Stimulated activated CD4-positive, alpha-beta T cell treated with anti-CD3 and anti-CD28 coated beads, TNF-alpha, amount 100 ng/mL, for 48 hours (primary cell): ENCODE measurements around the gene BRIP1.
"Not testable (repeated sequence)": the region's sequence is repeated elsewhere in the genome, so short reads cannot be mapped to it uniquely, and the experiment has no call there.

Source experiments
- DNase-seq, 3 donors: peaks; one replicate each; pipeline ENCODE4 v3.0.0-alpha.2; 2020; ENCODE audit warnings: low read depth in 3 of 3

BRIP1 gene

DNA sequence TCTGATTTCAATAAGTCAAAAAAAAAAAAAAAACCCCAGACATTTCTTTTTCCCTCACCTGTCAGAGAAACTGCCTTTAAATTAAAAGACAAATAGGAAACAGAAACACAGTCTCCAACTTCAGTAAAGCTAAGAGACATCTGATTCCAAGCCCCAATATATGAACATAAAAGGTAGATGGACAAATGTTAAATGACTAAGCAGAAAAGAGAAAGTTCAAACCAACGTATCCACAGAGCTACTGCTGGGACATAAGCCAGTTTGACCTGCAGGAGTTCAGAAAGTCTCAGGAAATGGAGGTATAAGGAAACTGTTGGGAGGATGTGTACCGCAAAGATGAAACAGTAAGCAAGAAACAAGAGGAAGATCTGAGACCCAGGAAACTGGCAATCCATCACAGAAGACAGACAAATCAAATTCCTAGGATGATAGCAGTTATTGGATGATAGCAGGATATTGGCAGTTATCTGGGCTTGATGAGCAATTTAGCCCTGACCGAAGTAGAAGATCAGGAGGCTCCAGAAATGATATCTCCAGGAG lies 135.0 kb downstream of the BRIP1 start:
- no peak for DNase-seq

- not testable (repeated sequence) for DNase-seq
Observed at GRCh38 chr17:61727798-61728197, 135.5 kb downstream of the BRIP1 start.

- no peak for DNase-seq
Observed at GRCh38 chr17:61726977-61727376, 136.4 kb downstream of the BRIP1 start.

DNA sequence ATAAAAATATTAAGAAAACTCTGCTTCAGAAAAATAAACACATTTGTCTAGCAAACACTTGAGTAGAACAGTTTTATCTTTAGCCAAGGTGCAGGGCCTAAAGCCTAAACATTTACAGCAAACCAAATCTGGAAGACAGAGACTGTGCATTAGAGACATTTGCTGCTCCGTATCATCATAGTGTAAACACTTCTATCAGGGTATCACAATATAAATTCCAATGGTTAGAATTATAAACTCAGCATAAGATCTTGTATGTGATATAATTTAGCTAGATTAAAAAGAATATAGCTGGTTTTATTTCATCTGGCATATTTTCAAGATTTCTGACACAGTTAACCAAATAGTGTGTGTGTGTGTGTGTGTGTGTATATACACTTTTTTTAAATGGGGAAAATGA lies 138.6 kb downstream of the BRIP1 start:
- no peak for DNase-seq

GRCh38 chr17:61723914-61724313 lies 139.4 kb downstream of the BRIP1 start:
- no peak for DNase-seq

- DNase-seq, result no peak
Observed at GRCh38 chr17:61723183-61723582, 140.1 kb downstream of the BRIP1 start.

DNA sequence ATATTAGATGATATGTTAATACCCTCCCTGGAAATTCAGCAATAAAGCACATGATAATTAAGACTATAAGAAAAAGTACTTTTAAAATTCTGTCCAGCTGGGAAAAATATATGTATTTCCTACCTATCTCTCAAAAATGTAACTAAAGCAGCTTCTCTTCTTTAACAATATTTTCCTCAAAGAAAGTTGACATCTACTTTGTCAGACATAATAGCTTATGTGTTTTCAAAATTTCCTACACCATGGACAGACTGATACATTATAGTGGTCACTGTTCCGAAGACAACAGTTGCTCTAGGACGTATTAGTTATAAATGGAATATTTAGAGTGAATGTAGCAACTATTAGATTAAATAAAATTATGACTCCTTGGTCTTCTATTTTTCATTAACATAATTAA lies 140.9 kb downstream of the BRIP1 start:
- no peak for DNase-seq

DNA sequence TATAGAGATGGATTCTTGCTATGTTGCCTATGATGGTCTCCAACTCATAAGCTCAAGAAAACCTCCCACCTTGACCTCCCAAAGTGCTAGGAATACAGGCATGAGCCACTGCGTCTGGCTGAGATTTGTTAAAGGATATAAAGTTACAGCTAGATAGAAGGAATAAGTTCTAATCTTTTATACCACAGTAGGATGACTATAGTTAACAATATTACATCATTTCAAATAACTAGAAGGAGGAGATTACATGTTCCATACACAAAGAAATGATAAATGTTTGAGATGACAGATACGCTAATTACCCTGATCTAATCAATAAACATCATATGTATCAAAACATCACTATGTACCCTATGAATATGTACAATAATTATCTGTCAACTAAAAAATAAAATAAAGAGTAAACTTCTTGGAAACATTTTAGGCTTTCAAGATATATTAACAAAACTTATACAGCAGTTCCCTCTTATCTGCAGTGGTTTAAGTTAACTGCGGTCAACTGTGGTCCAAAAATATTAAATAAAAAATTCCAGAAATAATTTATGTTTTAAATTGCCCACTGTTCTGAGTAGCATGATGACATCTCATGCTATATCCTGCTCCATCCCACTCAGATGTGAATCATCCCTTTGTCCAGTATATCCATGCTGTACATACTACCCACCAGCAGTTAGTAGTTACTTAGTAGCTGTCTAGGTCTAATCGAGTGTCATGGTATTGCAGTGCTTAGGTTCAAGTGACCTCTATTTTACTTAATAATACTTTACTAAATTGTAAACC lies 143.1 kb downstream of the BRIP1 start:
- no peak for DNase-seq

- not testable (repeated sequence) for DNase-seq
Observed at GRCh38 chr17:61719220-61719619, 144.1 kb downstream of the BRIP1 start.

DNA sequence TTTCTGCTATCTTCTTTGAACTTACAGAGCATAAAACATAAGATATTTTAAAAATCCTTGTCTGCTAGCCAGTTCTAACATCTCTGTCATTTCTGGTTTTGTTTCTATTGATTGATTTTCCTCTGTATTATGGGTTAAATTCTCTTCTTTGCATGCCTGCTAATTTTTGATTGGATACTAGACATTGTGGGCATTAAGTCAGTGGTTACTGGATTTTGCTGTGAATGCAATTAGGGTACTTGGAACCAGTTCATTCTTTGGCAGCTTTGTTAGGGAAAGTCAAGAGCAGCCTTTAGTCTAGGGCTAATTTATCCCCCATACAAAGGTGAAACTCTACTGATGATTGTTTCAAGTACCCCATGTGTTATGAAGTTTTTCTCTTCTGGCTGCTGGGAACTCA lies 145.3 kb downstream of the BRIP1 start:
- DNase-seq, result no peak

DNA sequence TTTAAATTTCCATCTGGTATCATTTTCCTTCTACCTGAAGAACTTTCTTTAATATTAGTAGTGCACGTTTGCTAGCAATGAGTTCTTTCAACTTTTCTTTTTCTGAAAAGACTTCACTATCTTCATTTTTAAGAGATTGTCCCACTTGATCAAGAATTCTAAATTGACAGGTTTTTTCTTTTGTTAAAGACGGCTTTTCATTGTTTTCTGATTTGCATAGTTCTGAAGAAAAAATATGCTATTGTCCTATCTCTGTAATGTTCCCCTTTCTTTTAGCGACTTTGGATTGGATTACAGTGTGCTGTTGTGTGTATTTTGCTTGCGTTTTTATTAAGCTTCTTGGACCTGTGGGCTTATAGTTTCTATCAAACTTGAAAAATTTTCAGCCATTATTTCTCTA lies 146.0 kb downstream of the BRIP1 start:
- DNase-seq, result no peak

GRCh38 chr17:61716225-61716829 lies 147.0 kb downstream of the BRIP1 start:
- DNase-seq, result no peak

GRCh38 chr17:61715348-61715747 lies 148.0 kb downstream of the BRIP1 start:
- DNase-seq, result no peak

- DNase-seq, result no peak
Observed at GRCh38 chr17:61714300-61714699, 149.0 kb downstream of the BRIP1 start.

GRCh38 chr17:61713035-61713434 lies 150.3 kb downstream of the BRIP1 start:
- DNase-seq, result no peak

- DNase-seq, result no peak
Observed at GRCh38 chr17:61710546-61710945, 152.8 kb downstream of the BRIP1 start.

DNA sequence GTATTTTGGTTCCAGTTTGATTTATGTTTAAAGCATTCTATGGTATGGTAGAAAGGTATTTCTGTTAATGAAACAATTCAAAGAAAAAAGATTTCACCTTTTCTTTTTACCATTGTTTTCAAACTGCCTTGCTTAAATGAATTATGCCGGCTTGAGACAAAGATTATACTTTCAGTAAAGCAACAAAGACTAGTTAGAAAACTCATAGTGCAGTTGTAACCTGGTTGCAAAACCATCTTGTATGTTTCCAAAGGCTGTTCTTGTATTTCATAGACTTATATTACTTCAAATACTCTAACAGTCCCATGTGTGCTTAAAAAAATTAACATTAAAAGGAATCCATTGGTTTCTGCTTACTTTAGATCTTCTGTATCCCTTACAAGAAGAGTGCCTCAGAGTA lies 153.8 kb downstream of the BRIP1 start:
- DNase-seq, result no peak

GRCh38 chr17:61704935-61705449 lies 158.3 kb downstream of the BRIP1 start:
- DNase-seq, result no peak

GRCh38 chr17:61702450-61702849 lies 160.9 kb downstream of the BRIP1 start:
- DNase-seq, result no peak

GRCh38 chr17:61701978-61702377 lies 161.3 kb downstream of the BRIP1 start:
- no peak for DNase-seq

DNA sequence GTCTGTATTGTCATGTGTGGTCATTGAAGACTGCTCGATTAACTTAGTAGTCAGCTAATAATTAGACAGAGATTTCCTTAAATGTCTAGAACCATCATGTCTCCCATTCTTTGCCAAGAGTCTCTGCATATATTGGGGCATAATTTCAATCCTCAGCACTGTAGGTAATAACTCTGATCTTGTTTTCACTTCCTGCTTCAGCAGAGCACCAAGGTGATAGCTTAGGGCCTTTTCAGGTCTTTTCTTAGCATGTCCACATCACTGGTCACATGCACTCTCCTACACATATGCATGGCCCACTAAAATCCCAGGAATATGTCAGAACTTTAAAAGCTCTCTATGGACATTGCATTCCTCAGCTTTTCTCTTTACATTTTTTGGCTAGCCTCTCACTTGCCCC lies 162.0 kb downstream of the BRIP1 start:
- DNase-seq, result no peak

GRCh38 chr17:61700252-61700651 lies 163.1 kb downstream of the BRIP1 start:
- no peak for DNase-seq

DNA sequence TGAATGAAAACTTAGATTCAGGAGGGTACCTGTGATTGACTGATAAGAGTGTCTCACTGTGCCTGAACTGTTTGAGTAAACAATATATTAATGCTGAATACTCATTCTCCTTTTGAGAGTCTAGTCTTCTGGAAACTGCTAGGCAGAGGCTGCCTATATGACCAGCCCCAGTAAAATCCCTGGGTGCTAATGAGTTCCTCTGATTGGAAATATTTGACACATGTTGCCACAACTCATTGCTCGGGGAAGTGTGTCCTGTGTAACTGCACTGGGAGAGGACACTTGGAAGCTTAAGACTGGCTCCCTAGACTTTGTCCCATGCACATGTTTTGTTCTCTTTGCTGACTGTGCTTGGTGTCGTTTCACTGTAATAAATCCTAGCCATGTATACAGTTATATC lies 163.6 kb downstream of the BRIP1 start:
- no peak for DNase-seq
